Stimulated activated naive B cell treated with anti-CD40 and anti-IgM and Interleukin-4, amounts not matched to agents 10 μg/mL and 1 μg/mL and 100 μg/mL, for 72 hours (primary cell): ENCODE results near the gene MAVS.
A peak's percentile ranks its signal among the peaks of the same experiment; 100 is the strongest.

Experiments used
- ATAC-seq, 2 donors: fragments of 150-1000 bp; cut with Tn5 transposase; replicated peaks; 2 replicates each; pipeline ENCODE4 v1.10.0; 2021; ENCODE audit warnings: moderate library complexity in 1 of 2
- DNase-seq: peaks from one replicate; pipeline ENCODE4 v3.0.0; 2021
- H3K27ac Mint-ChIP-seq: one replicate; pipeline ENCODE4 v1.8.0; 2022; ENCODE audit warnings: mild to moderate bottlenecking, mixed read lengths
- H3K27me3 Mint-ChIP-seq, 2 donors: one replicate each; pipeline ENCODE4 v1.8.0; 2022; ENCODE audit warnings: mixed read lengths in 2 of 2
- H3K36me3 Mint-ChIP-seq, 2 donors: one replicate each; pipeline ENCODE4 v1.8.0; 2022; ENCODE audit warnings: mixed read lengths in 2 of 2, mild to moderate bottlenecking in 1 of 2
- H3K4me1 Mint-ChIP-seq, 2 donors: one replicate each; pipeline ENCODE4 v1.8.0; 2022; ENCODE audit warnings: mixed read lengths in 2 of 2, mild to moderate bottlenecking in 1 of 2
- H3K4me3 Mint-ChIP-seq, 2 donors: one replicate each; pipeline ENCODE4 v1.8.0; 2022; ENCODE audit warnings: mild to moderate bottlenecking in 2 of 2, mixed read lengths in 2 of 2, moderate library complexity in 1 of 2
- H3K9me3 Mint-ChIP-seq, 2 donors: one replicate each; pipeline ENCODE4 v1.8.0; 2022; ENCODE audit warnings: mixed read lengths in 2 of 2, mild to moderate bottlenecking in 1 of 2

MAVS gene

DNA sequence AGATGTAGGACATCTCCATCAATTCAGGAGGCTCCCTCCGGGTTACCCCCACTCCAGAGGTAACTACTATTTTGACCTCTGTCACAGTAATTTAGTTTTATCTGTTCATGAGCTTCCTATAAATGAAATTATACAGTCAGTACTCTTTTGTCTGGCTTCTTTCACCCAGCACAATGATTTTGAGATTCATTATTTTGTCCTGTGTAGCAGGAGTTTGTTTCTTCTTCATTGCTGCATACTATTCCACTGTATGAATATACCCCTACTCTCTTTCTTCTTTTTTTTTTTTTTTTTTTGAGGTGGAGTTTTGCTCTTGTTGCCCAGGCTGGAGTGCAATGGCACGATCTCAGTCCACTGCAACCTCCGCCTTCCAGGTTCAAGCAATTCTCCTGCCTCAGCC lies 38.1 kb upstream of the MAVS start:
- no peaks in the 10 kb centered on the region for H3K9me3 Mint-ChIP-seq
- H3K4me3 Mint-ChIP-seq = no peak overlapping the region
- peaks cover 24 to 33% of the 10 kb centered on the region in 2 donors for H3K4me1 Mint-ChIP-seq
- H3K36me3 Mint-ChIP-seq = peaks cover 17 to 20% of the 10 kb centered on the region in 2 donors
- DNase-seq (no peak), ATAC-seq (no peak)
- no peak overlapping the region for H3K27ac Mint-ChIP-seq
- H3K27me3 Mint-ChIP-seq = no peaks in the 10 kb centered on the region

DNA sequence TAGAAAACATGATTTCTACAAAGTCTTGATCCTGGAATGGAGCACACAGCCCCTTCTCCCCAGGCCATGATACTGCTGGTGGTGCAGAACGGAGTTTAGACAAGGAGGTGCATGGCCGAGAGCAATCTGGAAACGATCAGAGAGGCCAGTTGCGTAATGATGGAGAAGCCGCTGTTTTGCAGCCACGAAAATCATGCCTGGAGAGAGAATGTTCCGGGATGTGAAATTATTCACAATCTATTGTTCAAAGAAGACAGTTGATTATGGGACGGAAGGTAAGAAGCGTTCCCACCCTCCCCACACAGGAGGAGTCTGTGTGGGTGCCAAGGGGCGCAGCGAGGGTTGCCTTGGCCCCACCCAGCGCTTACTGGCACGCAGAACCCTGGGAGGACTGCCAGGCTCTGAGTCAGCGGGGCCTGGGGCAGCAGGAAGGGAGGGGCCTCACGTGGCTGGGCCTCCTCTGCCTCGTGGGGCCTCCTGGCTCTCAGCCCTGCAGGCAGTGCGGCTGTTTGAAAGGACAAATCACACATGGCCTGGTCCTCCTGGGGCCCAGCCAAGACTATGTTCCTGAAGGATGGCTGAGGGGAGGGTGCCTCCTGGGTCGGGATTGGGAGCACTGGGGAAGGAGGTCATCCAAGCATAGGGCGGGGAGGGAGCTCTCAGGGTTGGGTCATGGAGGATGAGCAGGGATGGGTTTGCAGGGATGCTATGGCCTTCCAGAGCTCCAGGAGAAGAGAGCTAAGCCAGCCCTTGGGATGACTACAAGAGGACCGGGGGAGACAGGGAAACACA lies 35.0 kb upstream of the MAVS start:
- H3K27me3 Mint-ChIP-seq = peaks cover 4 to 5% of the 10 kb centered on the region in 2 donors
- no peaks in the 10 kb centered on the region for H3K36me3 Mint-ChIP-seq
- DNase-seq (peak; percentile 56), ATAC-seq (peak; percentile 96 to 98)
- H3K4me3 Mint-ChIP-seq = peak overlapping the region; percentile 76 to 82
- H3K9me3 Mint-ChIP-seq = no peaks in the 10 kb centered on the region
- H3K27ac Mint-ChIP-seq = peak overlapping the region; percentile 94
- peaks cover 15 to 26% of the 10 kb centered on the region in 2 donors for H3K4me1 Mint-ChIP-seq

DNA sequence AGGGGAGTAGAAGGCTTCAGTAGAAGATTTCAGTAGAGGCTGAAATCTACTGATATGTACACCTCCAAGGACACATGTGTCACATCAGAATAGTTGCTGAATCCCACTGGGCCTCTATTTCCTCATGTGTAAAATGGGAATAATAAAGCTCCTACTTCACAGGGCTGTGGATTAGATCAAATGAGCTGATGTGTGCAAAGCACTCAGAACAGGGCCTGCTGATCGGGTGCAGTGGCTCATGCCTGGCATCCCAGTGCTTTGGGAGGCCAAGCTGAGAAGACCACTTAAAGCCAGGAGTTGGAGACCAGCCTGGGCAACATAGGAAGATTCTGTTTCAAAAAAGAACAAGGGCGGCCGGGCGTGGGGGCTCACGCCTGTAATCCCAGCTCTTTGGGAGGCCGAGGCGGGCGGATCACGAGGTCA lies 34.4 kb upstream of the MAVS start:
- peak overlapping the region; percentile 76 to 82 for H3K4me3 Mint-ChIP-seq
- peaks cover 4 to 5% of the 10 kb centered on the region in 2 donors for H3K27me3 Mint-ChIP-seq
- H3K9me3 Mint-ChIP-seq = no peaks in the 10 kb centered on the region
- no peak for DNase-seq
- ATAC-seq = no peak
- H3K4me1 Mint-ChIP-seq = peaks cover 13 to 21% of the 10 kb centered on the region in 2 donors
- peak overlapping the region; percentile 94 for H3K27ac Mint-ChIP-seq
- H3K36me3 Mint-ChIP-seq = no peaks in the 10 kb centered on the region

DNA sequence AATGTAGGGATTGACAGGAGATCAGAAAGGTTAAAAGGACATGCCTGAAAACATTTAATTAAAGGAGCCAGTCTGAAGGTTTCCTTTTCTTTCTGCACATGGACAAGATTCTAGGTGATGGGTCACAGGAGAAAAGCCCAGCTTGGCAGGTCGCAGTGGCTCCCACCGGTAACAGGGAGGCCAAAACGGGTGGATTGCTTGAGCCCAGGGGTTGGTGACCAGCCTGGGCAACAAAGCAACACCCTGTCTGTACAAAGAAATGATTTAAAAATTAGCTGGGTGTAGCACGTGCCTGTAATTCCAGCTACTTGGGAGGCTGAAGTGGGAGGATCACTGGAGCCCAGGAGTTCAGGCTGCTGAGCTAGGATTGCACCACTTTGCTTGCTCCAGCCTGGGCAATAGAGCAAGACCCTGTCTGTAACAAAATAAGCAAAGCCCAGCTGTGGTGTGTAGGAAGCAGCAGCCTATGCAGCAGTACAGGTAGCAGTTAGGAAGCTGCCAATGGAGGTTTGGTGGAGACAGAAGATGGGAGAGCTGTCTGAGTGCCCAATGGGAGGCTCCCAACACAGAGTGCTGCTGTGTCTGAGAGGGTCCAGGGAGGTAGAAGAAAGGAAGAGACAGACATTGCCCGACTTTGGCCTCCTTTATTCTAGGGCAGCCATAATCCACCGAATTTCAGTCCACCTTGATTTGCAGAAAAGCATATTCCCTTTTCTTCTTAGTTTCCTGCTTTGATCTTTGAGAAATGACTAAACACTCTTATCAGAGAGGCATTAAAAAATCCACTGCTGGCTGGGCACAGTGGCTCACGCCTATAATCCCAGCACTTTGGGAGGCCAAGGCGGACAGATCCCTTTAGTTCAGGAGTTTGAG lies 33.4 kb upstream of the MAVS start:
- Mint-ChIP-seq H3K36me3 (no peaks in the 10 kb centered on the region), H3K27me3 (peaks cover 4 to 5% of the 10 kb centered on the region in 2 donors), H3K9me3 (no peaks in the 10 kb centered on the region), H3K4me1 (peaks cover 15 to 17% of the 10 kb centered on the region in 2 donors), H3K27ac (no peak overlapping the region), H3K4me3 (no peak overlapping the region)
- DNase-seq (no peak), ATAC-seq (no peak)

DNA sequence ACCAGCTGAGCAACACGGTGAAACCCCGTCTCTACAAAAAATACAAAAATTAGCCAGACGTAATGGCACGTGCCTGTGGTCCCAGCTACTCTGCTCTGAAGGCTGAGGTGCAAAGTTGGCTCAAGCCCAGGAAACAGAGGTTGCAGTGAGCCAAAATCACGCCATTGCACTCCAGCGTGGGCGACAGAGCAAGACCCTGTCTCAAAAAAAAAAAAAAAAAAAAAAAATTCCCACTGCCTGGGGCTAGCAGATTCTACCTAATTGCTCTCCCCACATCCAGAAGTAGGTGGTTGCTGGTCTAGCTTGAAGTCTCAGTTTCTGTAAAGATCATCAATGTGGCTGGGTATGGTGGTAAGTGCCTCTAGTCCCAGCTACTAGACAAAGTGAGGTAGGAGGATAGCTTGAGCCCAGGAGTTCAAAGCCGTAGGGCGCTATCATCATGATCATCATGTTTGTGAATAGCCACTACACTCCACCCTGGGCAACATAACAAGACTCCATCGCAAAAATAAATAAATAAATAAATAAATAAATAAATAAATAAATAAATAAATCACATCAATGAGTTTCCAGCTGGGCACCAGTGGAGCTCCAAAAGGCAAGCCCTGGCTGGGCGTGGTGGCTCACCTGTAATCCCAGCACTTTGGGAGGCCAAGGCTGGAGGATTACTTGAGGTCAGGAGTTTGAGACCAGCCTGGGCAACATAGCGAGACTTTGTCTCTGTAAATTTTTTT lies 32.6 kb upstream of the MAVS start:
- Mint-ChIP-seq H3K9me3 (no peaks in the 10 kb centered on the region), H3K27ac (no peak overlapping the region), H3K4me1 (peaks cover 19 to 25% of the 10 kb centered on the region in 2 donors), H3K27me3 (peaks cover 4 to 5% of the 10 kb centered on the region in 2 donors), H3K36me3 (no peaks in the 10 kb centered on the region), H3K4me3 (no peak overlapping the region)
- DNase-seq (no peak), ATAC-seq (no peak)

DNA sequence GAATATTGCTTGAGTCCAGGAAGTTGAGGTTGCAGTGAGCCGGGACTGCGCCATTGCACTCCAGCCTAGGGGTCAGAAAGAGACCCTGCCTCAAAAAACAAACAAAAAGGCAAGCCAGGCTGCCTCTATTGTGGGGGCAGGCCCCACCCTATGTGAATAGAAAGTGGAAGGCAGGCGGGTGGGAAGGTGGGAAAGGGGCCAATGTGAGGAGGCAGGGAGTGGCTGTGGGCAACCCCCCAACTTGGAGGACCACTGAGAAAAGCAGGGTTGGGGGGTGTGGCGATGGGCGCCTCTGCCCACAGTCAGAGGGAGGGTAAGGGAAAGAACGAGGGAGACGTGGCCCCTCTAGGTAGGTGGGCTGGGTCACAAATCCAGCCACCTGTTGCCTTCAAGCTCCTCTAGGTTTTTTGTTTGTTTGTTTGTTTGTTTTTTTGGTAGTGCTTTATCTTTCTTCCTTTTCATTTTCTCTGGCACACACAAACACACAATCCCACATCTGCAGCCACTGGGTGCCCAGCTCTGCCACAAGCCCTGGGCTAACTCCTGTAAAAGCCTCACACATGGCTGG lies 31.6 kb upstream of the MAVS start:
- Mint-ChIP-seq H3K4me3 (no peak overlapping the region), H3K27ac (no peak overlapping the region), H3K9me3 (no peaks in the 10 kb centered on the region), H3K36me3 (no peaks in the 10 kb centered on the region), H3K4me1 (peaks cover 19 to 35% of the 10 kb centered on the region in 2 donors), H3K27me3 (peaks cover 4 to 5% of the 10 kb centered on the region in 2 donors)
- DNase-seq (no peak), ATAC-seq (no peak)

DNA sequence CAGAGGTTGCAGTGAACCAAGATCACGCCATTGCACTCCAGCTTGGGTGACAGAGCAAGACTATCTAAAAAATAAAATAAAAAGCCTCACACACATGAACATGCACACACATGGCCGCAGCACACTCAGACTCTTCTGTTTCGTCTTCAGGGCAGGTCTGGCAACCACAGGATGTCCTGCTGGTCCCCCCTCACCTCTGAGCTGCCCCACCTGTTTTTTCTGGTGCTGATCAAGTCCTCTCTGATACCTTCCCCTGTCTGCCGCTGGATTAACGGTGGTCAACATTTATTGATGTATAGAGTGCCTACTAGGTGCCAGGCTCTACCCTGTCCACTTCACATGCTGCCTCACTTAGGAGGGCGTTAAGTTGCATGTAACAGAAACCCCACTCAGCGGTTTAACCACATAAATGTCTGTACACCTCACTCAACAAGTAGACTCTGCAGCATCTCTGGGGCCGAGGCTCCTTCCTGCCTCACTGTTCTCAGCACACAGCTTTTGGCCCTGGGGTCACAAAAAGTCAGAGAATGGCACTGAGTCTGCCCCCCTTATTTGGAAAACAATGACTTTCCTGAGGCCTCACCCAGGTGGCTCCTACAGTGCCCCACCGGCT lies 30.8 kb upstream of the MAVS start:
- Mint-ChIP-seq H3K36me3 (no peaks in the 10 kb centered on the region), H3K27ac (no peak overlapping the region), H3K4me3 (no peak overlapping the region), H3K27me3 (peaks cover 4 to 5% of the 10 kb centered on the region in 2 donors), H3K4me1 (peaks cover 19 to 38% of the 10 kb centered on the region in 2 donors), H3K9me3 (no peaks in the 10 kb centered on the region)
- DNase-seq (no peak), ATAC-seq (no peak)

DNA sequence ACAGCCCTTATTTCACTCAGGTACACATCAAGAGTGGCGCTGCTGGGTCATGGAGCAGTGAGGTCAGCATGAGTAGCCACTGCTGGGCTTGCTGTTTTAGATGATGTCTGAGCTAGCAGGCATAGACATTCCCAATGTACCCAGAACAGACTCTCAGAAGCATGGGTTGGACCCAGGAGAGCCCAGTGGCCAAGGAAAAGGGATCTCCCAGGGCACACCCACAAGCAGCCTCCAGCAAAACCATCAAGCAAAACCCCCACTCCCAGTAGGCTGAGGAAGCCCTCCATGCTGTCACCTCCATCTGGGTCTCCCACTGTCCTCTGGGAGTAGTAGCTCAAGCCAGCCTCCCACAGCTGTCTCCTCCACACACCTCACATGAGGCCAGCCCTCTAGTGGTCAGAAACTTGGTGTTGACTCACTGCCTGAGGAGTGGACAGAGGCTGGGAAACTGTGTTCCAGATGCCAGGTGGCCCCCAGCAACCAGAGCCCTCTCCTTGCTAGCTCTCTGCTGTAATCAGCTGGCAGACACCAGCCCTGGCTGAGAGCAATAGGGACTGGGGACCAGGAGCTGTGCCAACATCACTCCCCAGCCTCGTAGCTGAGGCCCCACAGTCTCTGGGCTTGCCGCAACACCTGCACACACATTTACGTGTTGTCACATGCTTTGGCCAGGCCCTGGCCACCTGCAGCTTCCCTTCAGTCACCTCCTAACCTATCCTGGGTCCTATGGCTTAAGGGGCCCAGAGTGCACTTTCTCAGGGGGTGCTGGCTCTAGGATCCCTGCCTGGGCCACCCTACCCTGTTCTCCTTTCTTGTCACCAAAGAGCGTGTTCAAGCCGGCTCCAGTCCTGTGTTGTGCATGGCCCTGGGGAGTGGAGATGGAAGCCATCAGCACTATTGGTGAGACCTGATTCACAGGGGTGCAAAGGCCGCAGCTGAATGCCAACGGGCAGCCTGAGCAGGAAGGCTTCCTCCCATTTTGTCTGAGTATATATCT lies 28.2 kb upstream of the MAVS start:
- Mint-ChIP-seq H3K9me3 (no peaks in the 10 kb centered on the region), H3K36me3 (peaks cover 5 to 10% of the 10 kb centered on the region in 2 donors), H3K27ac (no peak overlapping the region), H3K27me3 (peaks cover 4 to 5% of the 10 kb centered on the region in 2 donors), H3K4me3 (peak overlapping the region; percentile 32 to 60), H3K4me1 (peaks cover 12 to 30% of the 10 kb centered on the region in 2 donors)
- DNase-seq (no peak), ATAC-seq (no peak)

DNA sequence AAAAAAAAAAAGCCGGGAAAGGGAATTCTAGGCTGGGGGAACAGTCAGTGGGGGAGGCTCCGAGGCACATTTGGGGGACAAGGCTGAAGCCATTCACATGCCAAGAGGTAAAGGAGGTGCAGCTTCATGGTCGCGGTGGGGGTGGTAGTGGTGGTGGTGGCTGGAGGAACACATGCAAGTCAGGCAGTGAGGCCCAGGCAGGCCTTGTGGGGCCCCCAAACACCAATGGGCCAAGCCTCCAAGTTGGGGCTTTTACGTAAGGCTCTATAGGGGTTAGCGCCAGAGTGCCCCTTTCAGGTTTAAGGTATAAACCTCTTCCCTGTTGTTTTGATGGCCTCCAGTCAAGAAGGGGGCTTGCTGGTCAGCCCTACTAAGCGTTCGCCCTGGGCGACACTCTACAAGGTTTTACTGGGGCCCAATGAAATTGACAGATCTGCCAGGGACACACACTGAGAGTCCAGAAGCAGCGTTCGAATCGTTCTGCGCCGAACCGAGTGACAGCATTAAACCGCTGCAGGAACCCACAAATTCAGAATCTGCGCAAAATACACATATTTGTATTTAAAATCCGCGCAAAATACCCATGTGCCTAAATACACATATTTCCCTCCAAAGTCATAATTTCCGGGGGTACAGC lies 27.1 kb upstream of the MAVS start:
- Mint-ChIP-seq H3K4me3 (peak overlapping the region; percentile 87 to 95), H3K27ac (peak overlapping the region; percentile 98), H3K36me3 (peaks cover 6 to 12% of the 10 kb centered on the region in 2 donors), H3K27me3 (peaks cover 4 to 5% of the 10 kb centered on the region in 2 donors), H3K9me3 (no peaks in the 10 kb centered on the region), H3K4me1 (peaks cover 12 to 30% of the 10 kb centered on the region in 2 donors)
- ATAC-seq (no peak), DNase-seq (no peak)

DNA sequence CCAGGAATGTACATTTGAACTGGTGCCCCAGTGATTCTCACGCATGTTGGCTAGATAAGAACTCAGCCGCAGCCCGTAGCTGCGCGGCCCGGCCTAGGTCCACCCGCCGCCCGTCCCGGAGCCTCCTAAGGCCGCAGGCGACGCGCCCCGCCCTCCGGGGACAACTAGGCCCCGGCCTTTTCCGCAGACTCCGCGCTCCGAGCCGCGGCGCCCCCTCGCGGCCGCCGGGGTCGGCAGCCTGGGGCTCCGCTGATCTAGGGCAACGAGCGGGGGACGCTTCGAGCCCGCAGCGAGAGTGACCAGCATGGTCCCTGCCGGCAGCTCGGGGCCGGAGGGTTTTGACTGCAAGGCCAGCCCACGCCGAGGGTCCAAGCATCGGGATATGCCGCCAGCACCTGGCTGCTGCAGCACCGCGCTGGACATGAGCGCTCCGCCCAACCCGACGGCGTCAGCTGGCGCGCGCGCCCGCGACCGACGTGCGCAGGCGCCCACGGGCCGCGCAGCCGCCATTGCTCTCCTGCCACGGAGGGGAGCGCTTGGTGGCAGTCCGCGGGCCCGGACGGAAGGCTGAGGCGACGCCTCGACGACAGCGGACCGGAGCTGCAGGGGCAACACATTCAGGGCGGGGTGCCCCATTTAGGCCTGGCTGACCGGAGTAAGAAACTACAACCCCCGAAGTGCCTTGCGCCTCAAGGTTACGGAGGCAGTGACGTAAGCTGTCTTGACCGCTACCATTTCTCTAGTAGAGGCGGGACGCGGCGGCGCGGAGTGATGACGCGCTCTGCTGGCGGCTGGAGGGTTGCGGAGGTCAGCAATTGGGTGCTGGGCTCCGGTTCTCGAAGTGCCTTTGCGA lies 26.4 kb upstream of the MAVS start, which contains the start of gene AP5S1:
TSS of gene AP5S1 (plus strand) at position 500 of the 853 bp plus-strand sequence. CDS start 1,571 bp downstream, outside the sequence.
- Mint-ChIP-seq H3K4me3 (peak within 1 kb of the TSS; percentile 87 to 95), H3K27me3 (peaks cover 4 to 5% of the 10 kb centered on the region in 2 donors), H3K4me1 (peaks cover 12 to 30% of the 10 kb centered on the region in 2 donors), H3K36me3 (peaks cover 11 to 18% of the 10 kb centered on the region in 2 donors), H3K9me3 (no peaks in the 10 kb centered on the region), H3K27ac (peak within 1 kb of the TSS; percentile 98)
- DNase-seq (peak; percentile 93), ATAC-seq (peak; percentile 88 to 90)

DNA sequence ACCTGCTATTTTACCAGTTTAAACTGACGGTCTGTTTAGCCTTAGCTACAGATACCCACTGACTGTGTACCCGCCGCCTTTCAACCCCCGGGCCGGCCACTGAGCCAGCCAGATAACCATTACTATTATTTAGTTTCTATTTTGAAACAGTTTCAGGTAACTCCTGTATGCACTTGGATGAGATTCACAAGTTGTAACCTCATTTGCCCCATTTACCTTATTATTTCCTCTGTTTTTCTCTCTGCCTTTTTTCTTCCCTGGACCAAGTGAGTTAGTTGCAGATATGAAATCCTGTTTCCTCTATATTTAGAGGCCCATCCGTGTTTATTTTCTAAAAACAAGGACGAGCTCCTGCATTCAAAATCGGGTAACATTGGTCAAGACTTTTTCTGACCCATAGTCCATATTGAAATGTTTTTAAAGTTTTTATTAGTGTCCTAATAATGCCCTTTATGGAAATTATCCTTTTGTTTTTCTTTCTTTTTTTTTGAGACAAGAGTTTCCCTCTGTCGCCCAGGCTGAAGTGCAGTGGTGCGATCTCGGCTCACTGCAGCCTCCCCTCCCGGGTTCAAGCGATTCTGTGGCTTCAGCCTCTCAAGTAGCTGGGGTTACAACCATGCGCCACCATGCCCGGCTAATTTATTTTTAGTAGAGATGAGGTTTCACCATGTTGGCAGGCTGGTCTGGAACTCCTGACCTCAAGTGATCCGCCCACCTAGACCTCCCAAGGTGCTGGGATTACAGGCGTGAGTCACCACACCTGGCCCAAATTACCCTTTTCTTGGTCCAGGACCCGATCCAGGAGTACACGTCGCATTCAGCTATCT lies 25.5 kb upstream of the MAVS start:
- peaks cover 12 to 23% of the 10 kb centered on the region in 2 donors for H3K36me3 Mint-ChIP-seq
- peaks cover 14 to 31% of the 10 kb centered on the region in 2 donors for H3K4me1 Mint-ChIP-seq
- no peak for DNase-seq

More for the DNA sequence above, 25.5 kb upstream of the MAVS start:
- Mint-ChIP-seq H3K4me3 (peak overlapping the region; percentile 87 to 95), H3K27me3 (peaks cover 4 to 5% of the 10 kb centered on the region in 2 donors), H3K9me3 (no peaks in the 10 kb centered on the region), H3K27ac (peak overlapping the region; percentile 98)
- ATAC-seq = no peak
